NT2/D1 (cell line): ENCODE measurements around the gene PEX26.
A peak's percentile ranks its signal among the peaks of the same experiment; 100 is the strongest.
"Not testable (repeated sequence)": the region's sequence is repeated elsewhere in the genome, so short reads cannot be mapped to it uniquely, and the experiment has no call there.

Experiments
- DNase-seq: peaks from one replicate; pipeline ENCODE4 v3.0.0-alpha.2; 2011; ENCODE audit warnings: low read depth, low spot score
- H3K27me3 ChIP-seq: 2 replicates; pipeline ENCODE4 v1.6.0; 2011; ENCODE audit warnings: mild to moderate bottlenecking; ENCODE audit not compliant: insufficient read length, insufficient read depth
- H3K36me3 ChIP-seq: 2 replicates; pipeline ENCODE4 v1.6.1; 2011; ENCODE audit warnings: mild to moderate bottlenecking, low read length, mixed read lengths; ENCODE audit not compliant: insufficient read depth, insufficient read length
- H3K4me1 ChIP-seq: 2 replicates; pipeline ENCODE4 v1.5.1; 2011; ENCODE audit not compliant: insufficient read depth, insufficient read length
- H3K4me3 ChIP-seq: 2 replicates; pipeline ENCODE4 v1.5.1; 2011; ENCODE audit warnings: low read depth; ENCODE audit not compliant: insufficient read length
- H3K9ac ChIP-seq: 2 replicates; pipeline ENCODE4 v1.6.0; 2011; ENCODE audit warnings: low read depth; ENCODE audit not compliant: insufficient read length
- H3K9me3 ChIP-seq: 2 replicates; pipeline ENCODE4 v1.5.1; 2011; ENCODE audit warnings: mild to moderate bottlenecking, low read length; ENCODE audit not compliant: insufficient read depth
- SUZ12 ChIP-seq: IDR thresholded peaks from 2 replicates; pipeline ENCODE4 v1.6.1; 2011; ENCODE audit not compliant: insufficient read length, insufficient read depth; ENCODE audit errors: extremely low read depth
- YY1 ChIP-seq: IDR thresholded peaks from 2 replicates; pipeline ENCODE4 v1.6.1; 2011; ENCODE audit not compliant: insufficient read length, insufficient read depth
- ZNF274 ChIP-seq: IDR thresholded peaks from 2 replicates; pipeline ENCODE4 v1.6.1; 2011; ENCODE audit warnings: mild to moderate bottlenecking, low read depth, low read length

Gene PEX26

DNA sequence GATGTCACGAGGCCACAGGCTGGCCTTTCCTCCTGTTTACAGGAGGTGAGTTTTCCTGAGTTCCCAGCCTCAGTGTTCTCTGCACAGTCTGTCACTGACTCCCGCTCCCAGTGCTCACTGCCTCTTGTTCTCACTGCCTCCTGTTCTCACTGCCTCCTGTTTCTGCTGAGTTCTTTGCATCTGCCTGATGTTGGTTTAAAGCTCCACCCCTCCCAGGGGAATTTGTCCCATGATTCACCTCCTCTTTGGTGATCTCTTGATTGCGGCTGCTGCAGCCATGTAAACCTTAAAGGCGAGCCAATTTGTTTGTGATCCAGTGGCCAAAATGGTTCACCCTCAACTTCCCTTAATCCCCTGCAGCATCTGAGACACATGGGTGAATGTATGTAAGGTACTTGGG is 26.8 kb downstream of the PEX26 start:
- H3K9me3 ChIP-seq: peaks cover 5% of the 10 kb centered on the region
- no peak overlapping the region for H3K4me3 ChIP-seq
- TF ChIP-seq ZNF274 (no peak), SUZ12 (no peak), YY1 (no peak)
- H3K4me1 ChIP-seq: no peaks in the 10 kb centered on the region
- peaks cover 10% of the 10 kb centered on the region for H3K36me3 ChIP-seq
- no peak overlapping the region for H3K9ac ChIP-seq
- peaks cover 4% of the 10 kb centered on the region for H3K27me3 ChIP-seq
- DNase-seq: no peak

DNA sequence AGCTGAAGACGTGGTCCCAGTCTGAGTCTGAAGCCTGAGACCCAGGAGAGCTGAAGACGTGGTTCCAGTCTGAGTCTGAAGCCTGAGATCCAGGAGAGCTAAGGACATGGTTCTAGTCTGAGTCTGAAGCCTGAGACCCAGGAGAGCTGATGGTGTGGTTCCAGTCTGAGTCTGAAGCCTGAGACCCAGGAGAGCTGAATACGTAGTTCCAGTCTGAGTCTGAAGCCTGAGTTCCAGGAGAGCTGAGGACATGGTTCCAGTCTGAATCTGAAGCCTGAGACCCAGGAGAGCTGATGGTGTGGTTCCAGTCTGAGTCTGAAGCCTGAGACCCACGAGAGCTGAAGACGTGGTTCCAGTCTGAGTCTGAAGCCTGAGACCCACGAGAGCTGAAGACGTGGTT is 28.2 kb downstream of the PEX26 start:
- H3K4me3 ChIP-seq, H3K4me1 ChIP-seq, DNase-seq, H3K9me3 ChIP-seq, H3K9ac ChIP-seq, H3K36me3 ChIP-seq: not testable (repeated sequence)
- peaks cover 17% of the 10 kb centered on the region for H3K27me3 ChIP-seq

- H3K9ac ChIP-seq, H3K36me3 ChIP-seq, H3K9me3 ChIP-seq, H3K4me1 ChIP-seq, H3K4me3 ChIP-seq, DNase-seq: not testable (repeated sequence)
- peaks cover 25% of the 10 kb centered on the region for H3K27me3 ChIP-seq
These were observed 29.0 kb downstream of the PEX26 start for GRCh38 chr22:18106550-18107341.

GRCh38 chr22:18108187-18108586 is 30.4 kb downstream of the PEX26 start:
- Histone ChIP-seq H3K9ac (no peak overlapping the region), H3K4me3 (no peak overlapping the region), H3K36me3 (peaks cover 8% of the 10 kb centered on the region), H3K27me3 (peaks cover 27% of the 10 kb centered on the region), H3K9me3 (peaks cover 5% of the 10 kb centered on the region), H3K4me1 (no peaks in the 10 kb centered on the region)
- DNase-seq: no peak
- no peak for TF ChIP-seq SUZ12
- TF ChIP-seq ZNF274: no peak
- no peak for TF ChIP-seq YY1

DNA sequence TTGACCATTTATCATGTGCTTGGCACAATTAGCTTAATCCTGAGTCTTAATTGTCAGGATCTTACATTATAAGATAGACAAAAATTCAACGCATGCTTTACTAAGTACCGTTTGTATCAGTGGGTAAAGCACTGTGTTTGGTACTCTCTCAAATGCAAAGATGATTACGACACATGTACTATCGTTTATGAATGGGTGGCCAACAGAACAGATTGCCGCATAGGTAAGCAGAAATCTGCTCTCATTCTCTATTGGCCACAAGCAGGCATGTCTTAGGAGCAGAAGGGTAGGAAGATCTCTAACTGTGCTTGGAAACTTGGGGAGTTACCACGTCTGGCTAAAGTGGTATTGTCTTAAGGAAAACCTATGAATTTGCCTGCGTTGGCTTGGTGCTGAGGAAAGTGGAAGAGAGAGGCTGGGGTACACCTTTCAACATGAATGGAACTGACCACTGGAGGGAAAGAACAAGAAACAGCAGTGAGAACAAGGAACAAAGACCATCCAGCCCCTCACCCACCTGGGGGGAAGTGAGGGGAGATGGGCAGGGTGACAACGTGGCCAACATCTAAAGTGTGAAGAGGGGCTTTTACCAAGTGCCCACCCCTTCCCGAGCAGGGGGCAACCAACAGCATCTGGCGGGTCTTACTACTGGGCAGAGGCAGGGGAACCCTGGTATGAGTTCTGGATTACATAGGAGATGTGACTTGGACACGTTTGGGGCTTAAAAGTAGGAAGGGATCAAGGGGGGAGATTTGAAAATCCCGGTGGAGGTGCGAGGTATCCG is 31.8 kb downstream of the PEX26 start:
- H3K27me3 ChIP-seq: peaks cover 27% of the 10 kb centered on the region
- no peak for DNase-seq
- no peak overlapping the region for H3K9ac ChIP-seq
- peaks cover 5% of the 10 kb centered on the region for H3K9me3 ChIP-seq
- H3K4me3 ChIP-seq: no peak overlapping the region
- TF ChIP-seq YY1 (no peak), SUZ12 (no peak), ZNF274 (no peak)
- no peaks in the 10 kb centered on the region for H3K4me1 ChIP-seq
- H3K36me3 ChIP-seq: peaks cover 5% of the 10 kb centered on the region

GRCh38 chr22:18110194-18110953 is 32.6 kb downstream of the PEX26 start, which contains the start of gene TUBA8:
Gene TUBA8 (plus strand): TSS chr22:18110809. CDS start chr22:18110866, 57 bp downstream.
- H3K9ac ChIP-seq: peak within 1 kb of the TSS; percentile 76
- H3K4me3 ChIP-seq: peak within 1 kb of the TSS; percentile 39
- no peaks in the 10 kb centered on the region for H3K4me1 ChIP-seq
- peak; percentile 6 for DNase-seq
- peaks cover 27% of the 10 kb centered on the region for H3K27me3 ChIP-seq
- TF ChIP-seq SUZ12 (no peak), ZNF274 (no peak), YY1 (no peak)
- H3K9me3 ChIP-seq: peaks cover 5% of the 10 kb centered on the region
- H3K36me3 ChIP-seq: peaks cover 5% of the 10 kb centered on the region

- peak overlapping the region; percentile 39 for H3K4me3 ChIP-seq
These were observed 33.4 kb downstream of the PEX26 start for GRCh38 chr22:18110954-18111758.

More at GRCh38 chr22:18110954-18111758, 33.4 kb downstream of the PEX26 start:
- Histone ChIP-seq H3K27me3 (peaks cover 27% of the 10 kb centered on the region), H3K36me3 (no peaks in the 10 kb centered on the region), H3K9ac (peak overlapping the region; percentile 76), H3K4me1 (no peaks in the 10 kb centered on the region), H3K9me3 (no peaks in the 10 kb centered on the region)
- no peak for DNase-seq
- TF ChIP-seq ZNF274: no peak
